ENCODE data around the gene PTX4.

Gene PTX4

GRCh38 chr16:1532081-1532760 is 43.5 kb upstream of the PTX4 start:
- TF ChIP-seq TEAD4 (IDR thresholded peaks at IDR 0.05) (no peak), TAF1 (IDR thresholded peaks at IDR 0.05; ENCODE audit: low read depth) (no peak), YY1 (IDR thresholded peaks at IDR 0.05; ENCODE audit: low read depth) (no peak), FOXM1 (IDR thresholded peaks at IDR 0.05; ENCODE audit: borderline replicate concordance, low read depth) (no peak), USF1 (IDR thresholded peaks at IDR 0.05) (no peak), EP300 (IDR thresholded peaks at IDR 0.05; ENCODE audit: borderline replicate concordance) (no peak), NFIC (IDR thresholded peaks at IDR 0.05) (no peak), TCF12 (IDR thresholded peaks at IDR 0.05; ENCODE audit: low read depth) (no peak), ZBTB7A (IDR thresholded peaks at IDR 0.05; ENCODE audit: low read depth) (no peak), CEBPB (IDR thresholded peaks at IDR 0.05) (no peak), CREB1 (IDR thresholded peaks at IDR 0.05; ENCODE audit: low read depth) (no peak)
- TF ChIP-seq, protein P1, sequence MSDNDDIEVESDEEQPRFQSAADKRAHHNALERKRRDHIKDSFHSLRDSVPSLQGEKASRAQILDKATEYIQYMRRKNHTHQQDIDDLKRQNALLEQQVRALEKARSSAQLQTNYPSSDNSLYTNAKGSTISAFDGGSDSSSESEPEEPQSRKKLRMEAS (IDR thresholded peaks at IDR 0.05) = no peak
- TF ChIP-seq, protein P2, sequence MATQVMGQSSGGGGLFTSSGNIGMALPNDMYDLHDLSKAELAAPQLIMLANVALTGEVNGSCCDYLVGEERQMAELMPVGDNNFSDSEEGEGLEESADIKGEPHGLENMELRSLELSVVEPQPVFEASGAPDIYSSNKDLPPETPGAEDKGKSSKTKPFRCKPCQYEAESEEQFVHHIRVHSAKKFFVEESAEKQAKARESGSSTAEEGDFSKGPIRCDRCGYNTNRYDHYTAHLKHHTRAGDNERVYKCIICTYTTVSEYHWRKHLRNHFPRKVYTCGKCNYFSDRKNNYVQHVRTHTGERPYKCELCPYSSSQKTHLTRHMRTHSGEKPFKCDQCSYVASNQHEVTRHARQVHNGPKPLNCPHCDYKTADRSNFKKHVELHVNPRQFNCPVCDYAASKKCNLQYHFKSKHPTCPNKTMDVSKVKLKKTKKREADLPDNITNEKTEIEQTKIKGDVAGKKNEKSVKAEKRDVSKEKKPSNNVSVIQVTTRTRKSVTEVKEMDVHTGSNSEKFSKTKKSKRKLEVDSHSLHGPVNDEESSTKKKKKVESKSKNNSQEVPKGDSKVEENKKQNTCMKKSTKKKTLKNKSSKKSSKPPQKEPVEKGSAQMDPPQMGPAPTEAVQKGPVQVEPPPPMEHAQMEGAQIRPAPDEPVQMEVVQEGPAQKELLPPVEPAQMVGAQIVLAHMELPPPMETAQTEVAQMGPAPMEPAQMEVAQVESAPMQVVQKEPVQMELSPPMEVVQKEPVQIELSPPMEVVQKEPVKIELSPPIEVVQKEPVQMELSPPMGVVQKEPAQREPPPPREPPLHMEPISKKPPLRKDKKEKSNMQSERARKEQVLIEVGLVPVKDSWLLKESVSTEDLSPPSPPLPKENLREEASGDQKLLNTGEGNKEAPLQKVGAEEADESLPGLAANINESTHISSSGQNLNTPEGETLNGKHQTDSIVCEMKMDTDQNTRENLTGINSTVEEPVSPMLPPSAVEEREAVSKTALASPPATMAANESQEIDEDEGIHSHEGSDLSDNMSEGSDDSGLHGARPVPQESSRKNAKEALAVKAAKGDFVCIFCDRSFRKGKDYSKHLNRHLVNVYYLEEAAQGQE (IDR thresholded peaks at IDR 0.05; ENCODE audit: low read depth) = no peak

DNA sequence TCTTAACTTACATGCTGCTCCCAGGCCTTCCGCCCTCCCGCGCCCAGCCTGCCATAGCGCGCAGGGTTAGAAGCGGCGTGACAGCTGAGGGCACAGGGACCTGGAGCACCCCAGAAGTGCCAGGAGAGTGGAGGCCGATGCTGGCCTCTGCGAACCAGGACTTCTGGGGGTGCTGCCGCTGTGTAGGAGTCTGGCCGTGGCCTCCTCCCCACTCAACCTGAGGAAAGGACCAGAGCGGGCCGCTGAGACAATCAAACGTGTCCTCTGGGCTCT is 42.8 kb upstream of the PTX4 start:
- no peak for TF ChIP-seq RAD21 (IDR thresholded peaks at IDR 0.05; ENCODE audit: low read depth)
- TF ChIP-seq, protein P1 (IDR thresholded peaks at IDR 0.05) = no peak
- no peak for TF ChIP-seq YY1 (IDR thresholded peaks at IDR 0.05; ENCODE audit: low read depth)

- TF ChIP-seq, protein P2 (IDR thresholded peaks at IDR 0.05; ENCODE audit: low read depth) = no peak
- TF ChIP-seq ZBTB7A (IDR thresholded peaks at IDR 0.05; ENCODE audit: low read depth) = no peak
- no peak for TF ChIP-seq RAD21 (IDR thresholded peaks at IDR 0.05; ENCODE audit: low read depth)
- TF ChIP-seq EGR1 (IDR thresholded peaks at IDR 0.05) = no peak
- TF ChIP-seq YY1 (IDR thresholded peaks at IDR 0.05; ENCODE audit: low read depth) = no peak
- TF ChIP-seq CEBPB (IDR thresholded peaks at IDR 0.05) = no peak
- TF ChIP-seq USF1 (IDR thresholded peaks at IDR 0.05) = no peak
- no peak for TF ChIP-seq NFIC (IDR thresholded peaks at IDR 0.05)
- TF ChIP-seq TEAD4 (IDR thresholded peaks at IDR 0.05) = no peak
- TF ChIP-seq TCF12 (IDR thresholded peaks at IDR 0.05; ENCODE audit: low read depth) = no peak
- no peak for TF ChIP-seq EP300 (IDR thresholded peaks at IDR 0.05; ENCODE audit: borderline replicate concordance)
- TF ChIP-seq FOXM1 (IDR thresholded peaks at IDR 0.05; ENCODE audit: borderline replicate concordance, low read depth) = no peak
- no peak for TF ChIP-seq TAF1 (IDR thresholded peaks at IDR 0.05; ENCODE audit: low read depth)
- no peak for TF ChIP-seq CREB1 (IDR thresholded peaks at IDR 0.05; ENCODE audit: low read depth)
- TF ChIP-seq, protein P1 (IDR thresholded peaks at IDR 0.05) = no peak
Measured at GRCh38 chr16:1530883-1531637, 42.3 kb upstream of the PTX4 start.

- no peak for TF ChIP-seq TEAD4 (IDR thresholded peaks at IDR 0.05)
- no peak for TF ChIP-seq FOXM1 (IDR thresholded peaks at IDR 0.05; ENCODE audit: borderline replicate concordance, low read depth)
- TF ChIP-seq TCF12 (IDR thresholded peaks at IDR 0.05; ENCODE audit: low read depth) = no peak
- TF ChIP-seq, protein P1 (IDR thresholded peaks at IDR 0.05) = no peak
- no peak for TF ChIP-seq RAD21 (IDR thresholded peaks at IDR 0.05; ENCODE audit: low read depth)
- no peak for TF ChIP-seq CEBPB (IDR thresholded peaks at IDR 0.05)
Measured at GRCh38 chr16:1530349-1530882, 41.7 kb upstream of the PTX4 start.

DNA sequence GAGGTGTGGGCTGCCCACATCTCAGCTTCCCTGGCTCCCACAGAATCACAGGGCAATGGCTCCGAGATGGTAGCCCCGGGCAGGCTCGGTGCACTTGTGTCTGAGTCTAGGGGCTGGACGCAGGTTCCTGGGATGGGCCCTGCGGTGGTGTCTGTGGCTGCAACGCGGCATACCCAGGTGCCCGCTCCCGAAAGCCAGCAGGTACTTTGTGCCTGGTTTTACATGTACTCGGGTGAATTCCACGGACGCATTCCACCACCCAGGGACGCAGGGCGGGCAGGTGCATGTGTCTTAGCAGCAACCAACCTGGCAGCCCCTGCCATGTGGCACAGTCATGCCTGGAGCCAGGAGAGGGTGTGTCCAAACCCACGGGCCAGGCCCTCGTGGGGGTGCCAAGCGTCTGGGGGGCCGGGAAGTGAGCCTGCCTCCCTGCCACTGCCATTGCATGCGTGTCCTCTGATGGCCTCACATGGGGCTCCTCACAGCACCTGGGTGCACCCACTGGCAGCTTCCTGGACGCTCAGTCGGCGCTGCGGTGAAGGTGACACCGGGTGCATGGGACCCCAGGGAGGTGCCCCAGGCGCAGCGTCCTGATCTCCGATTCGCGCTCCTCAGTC is 40.3 kb upstream of the PTX4 start:
- TF ChIP-seq TEAD4 (IDR thresholded peaks at IDR 0.05) (no peak), YY1 (IDR thresholded peaks at IDR 0.05; ENCODE audit: low read depth) (no peak), EGR1 (IDR thresholded peaks at IDR 0.05) (no peak), FOXM1 (IDR thresholded peaks at IDR 0.05; ENCODE audit: borderline replicate concordance, low read depth) (no peak), CEBPB (IDR thresholded peaks at IDR 0.05) (no peak), TAF1 (IDR thresholded peaks at IDR 0.05; ENCODE audit: low read depth) (no peak), USF1 (IDR thresholded peaks at IDR 0.05) (no peak), TCF12 (IDR thresholded peaks at IDR 0.05; ENCODE audit: low read depth) (no peak)
- TF ChIP-seq, protein P1 (IDR thresholded peaks at IDR 0.05) = no peak
- TF ChIP-seq, protein P2 (IDR thresholded peaks at IDR 0.05; ENCODE audit: low read depth) = no peak
